Stomach (tissue), 4 donors: Measurements from ENCODE around the gene RPTOR.

Source experiments
- EP300 ChIP-seq: sonication (generic); formaldehyde crosslinking; IDR thresholded peaks from one replicate; pipeline ENCODE4 v1.6.1; 2017; ENCODE audit warnings: antibody characterized with exemption
- POLR2A ChIP-seq, 4 donors: fragments of 450-650 bp; IDR thresholded peaks; one replicate each; pipeline ENCODE4 v1.6.1; 2016; ENCODE audit warnings: antibody characterized with exemption in 4 of 4, control low read depth in 2 of 4, mild to moderate bottlenecking in 1 of 4, moderate library complexity in 1 of 4
- POLR2AphosphoS5 ChIP-seq, 3 donors: sonication (generic); formaldehyde crosslinking; IDR thresholded peaks; one replicate each; pipeline ENCODE4 v1.6.1; 2016; ENCODE audit warnings: antibody characterized with exemption in 3 of 3
- TF ChIP-seq, protein P1 (sequence below), 7 experiments: fragments of 450-650 bp in 4 of 7; fragments of 200-600 bp in 3 of 7; sonication (generic) in 3 of 7; IDR thresholded peaks; one replicate each; pipeline ENCODE4 v1.5.1; 2016 to 2019; ENCODE audit warnings: antibody characterized with exemption in 7 of 7, control low read depth in 2 of 7, mild to moderate bottlenecking in 1 of 7

DNA sequence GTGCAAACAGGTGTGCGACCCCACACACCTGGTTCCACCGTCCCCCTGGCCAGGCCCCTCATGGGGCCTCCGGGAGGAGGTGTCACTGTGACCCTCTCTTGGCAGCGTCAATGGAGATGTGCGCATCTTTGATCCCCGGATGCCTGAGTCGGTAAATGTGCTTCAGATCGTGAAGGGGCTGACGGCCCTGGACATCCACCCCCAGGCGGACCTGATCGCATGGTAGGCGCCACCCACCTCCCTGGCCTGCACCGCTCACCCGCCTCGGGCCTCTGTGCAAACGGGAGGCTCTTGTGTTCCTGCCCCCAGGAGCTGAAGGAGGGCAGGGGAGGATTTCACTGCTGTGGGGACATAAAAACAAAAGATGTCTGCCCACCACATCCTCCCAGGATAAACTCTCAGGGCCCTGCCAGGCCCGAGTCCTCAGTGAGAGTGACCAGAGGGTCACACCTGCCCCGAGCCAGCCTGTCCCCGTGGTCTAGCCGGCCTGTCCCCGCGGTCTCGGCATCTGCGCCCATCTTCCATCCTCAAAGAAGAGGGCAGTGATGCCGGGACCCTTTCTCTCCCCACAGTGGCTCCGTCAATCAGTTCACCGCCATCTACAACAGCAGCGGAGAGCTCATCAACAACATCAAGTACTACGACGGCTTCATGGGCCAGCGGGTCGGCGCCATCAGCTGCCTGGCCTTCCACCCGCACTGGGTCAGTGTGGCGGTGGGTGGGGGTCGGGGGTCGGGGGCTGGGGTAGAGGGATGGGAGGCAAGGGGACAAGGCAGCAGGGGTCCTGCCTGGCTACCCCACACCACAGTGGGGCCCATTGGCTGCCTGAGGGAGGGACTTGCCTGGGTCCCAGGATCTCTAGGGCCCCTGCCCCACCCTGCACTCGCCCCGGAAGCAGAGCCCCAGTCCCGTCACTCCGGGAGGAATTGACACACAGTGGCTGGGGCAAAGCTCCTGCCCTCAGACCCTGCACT lies 418.0 kb downstream of the RPTOR start:
- TF ChIP-seq, protein P1, sequence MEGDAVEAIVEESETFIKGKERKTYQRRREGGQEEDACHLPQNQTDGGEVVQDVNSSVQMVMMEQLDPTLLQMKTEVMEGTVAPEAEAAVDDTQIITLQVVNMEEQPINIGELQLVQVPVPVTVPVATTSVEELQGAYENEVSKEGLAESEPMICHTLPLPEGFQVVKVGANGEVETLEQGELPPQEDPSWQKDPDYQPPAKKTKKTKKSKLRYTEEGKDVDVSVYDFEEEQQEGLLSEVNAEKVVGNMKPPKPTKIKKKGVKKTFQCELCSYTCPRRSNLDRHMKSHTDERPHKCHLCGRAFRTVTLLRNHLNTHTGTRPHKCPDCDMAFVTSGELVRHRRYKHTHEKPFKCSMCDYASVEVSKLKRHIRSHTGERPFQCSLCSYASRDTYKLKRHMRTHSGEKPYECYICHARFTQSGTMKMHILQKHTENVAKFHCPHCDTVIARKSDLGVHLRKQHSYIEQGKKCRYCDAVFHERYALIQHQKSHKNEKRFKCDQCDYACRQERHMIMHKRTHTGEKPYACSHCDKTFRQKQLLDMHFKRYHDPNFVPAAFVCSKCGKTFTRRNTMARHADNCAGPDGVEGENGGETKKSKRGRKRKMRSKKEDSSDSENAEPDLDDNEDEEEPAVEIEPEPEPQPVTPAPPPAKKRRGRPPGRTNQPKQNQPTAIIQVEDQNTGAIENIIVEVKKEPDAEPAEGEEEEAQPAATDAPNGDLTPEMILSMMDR (IDR thresholded peaks at IDR 0.05): no peak
- TF ChIP-seq POLR2A (IDR thresholded peaks at IDR 0.05) (no peak), EP300 (no peak), POLR2AphosphoS5 (IDR thresholded peaks at IDR 0.05) (no peak)
